Fibroblast of mammary gland (primary cell): ENCODE results near the gene RAB5B.

Experiments used
- DNase-seq: peaks from one replicate; pipeline ENCODE4 v3.0.0-alpha.2; 2010; ENCODE audit warnings: low read depth
- H3K4me3 ChIP-seq: 2 replicates; pipeline ENCODE4 v1.5.1; 2011; ENCODE audit warnings: low read depth, mild to moderate bottlenecking, low read length, moderate library complexity; ENCODE audit not compliant: control insufficient read depth
- TF ChIP-seq, protein P1 (sequence below): conservative IDR thresholded peaks from 2 replicates; pipeline ENCODE4 v1.5.1; 2011; ENCODE audit warnings: low read depth, low read length, inconsistent platforms; ENCODE audit not compliant: control insufficient read depth, insufficient read depth

The RAB5B gene

DNA sequence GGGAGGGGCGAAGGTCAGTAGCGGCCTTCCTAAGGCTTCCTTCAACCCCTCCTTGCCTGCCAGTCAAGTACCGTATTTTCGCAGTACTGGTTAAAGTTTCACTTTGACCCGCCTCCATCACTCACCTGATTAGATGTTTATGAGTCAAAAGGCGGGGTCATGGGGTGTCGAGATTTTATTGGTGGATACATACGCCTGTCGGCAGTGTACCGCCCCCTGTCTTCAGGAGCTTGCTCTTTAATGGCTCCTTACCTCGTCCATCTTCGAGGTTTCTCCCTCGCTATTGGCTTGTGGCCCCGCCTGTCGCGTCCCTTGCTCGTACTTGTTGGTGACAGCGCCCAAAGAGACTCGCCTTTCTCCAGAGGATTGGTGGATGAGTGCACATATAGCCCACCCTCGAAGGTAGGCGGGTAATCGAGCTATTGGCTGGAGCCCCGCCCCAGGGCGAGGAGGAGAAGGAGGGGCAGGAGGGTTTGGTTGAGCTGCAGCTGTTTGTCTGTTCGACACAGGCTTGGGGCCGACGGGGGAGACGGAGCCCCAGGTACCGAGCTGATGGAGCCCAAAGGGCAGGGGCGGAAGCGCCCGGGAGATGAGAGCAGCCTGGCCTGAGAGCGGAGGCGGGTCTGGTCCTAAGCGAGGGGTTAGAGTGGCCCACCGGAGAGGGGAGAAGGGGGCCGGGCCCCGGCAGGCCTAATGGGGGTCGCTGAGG lies at the start of gene RAB5B:
Gene RAB5B (plus strand): TSS at position 480 of the 709 bp plus-strand sequence. CDS start 12,883 bp downstream, outside the sequence.
- TF ChIP-seq, protein P1, sequence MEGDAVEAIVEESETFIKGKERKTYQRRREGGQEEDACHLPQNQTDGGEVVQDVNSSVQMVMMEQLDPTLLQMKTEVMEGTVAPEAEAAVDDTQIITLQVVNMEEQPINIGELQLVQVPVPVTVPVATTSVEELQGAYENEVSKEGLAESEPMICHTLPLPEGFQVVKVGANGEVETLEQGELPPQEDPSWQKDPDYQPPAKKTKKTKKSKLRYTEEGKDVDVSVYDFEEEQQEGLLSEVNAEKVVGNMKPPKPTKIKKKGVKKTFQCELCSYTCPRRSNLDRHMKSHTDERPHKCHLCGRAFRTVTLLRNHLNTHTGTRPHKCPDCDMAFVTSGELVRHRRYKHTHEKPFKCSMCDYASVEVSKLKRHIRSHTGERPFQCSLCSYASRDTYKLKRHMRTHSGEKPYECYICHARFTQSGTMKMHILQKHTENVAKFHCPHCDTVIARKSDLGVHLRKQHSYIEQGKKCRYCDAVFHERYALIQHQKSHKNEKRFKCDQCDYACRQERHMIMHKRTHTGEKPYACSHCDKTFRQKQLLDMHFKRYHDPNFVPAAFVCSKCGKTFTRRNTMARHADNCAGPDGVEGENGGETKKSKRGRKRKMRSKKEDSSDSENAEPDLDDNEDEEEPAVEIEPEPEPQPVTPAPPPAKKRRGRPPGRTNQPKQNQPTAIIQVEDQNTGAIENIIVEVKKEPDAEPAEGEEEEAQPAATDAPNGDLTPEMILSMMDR = no peak
- H3K4me3 ChIP-seq = peak within 1 kb of the TSS; percentile 93
- peak; percentile 100 for DNase-seq

DNA sequence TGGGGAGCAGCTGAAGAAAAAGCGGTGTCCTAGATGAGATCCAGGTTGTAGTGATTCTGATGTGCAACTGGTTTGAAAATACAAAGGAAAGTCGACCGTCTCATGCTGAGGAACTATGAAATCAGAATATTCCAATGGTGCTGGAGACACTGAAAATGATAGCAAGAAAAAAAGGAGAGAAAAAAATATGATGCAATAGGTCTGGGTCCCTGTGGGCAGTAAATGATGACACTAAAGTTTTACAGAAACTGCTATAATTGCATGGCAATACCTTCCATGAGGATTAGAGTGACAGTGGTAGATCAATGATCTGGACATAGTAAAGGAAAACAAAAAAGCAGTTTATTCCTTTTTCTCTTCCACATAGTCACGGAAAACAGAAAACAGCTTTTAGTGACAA lies 48.5 kb upstream of the RAB5B start:
- TF ChIP-seq, protein P1 = no peak
- no peak for DNase-seq
- no peak overlapping the region for H3K4me3 ChIP-seq

DNA sequence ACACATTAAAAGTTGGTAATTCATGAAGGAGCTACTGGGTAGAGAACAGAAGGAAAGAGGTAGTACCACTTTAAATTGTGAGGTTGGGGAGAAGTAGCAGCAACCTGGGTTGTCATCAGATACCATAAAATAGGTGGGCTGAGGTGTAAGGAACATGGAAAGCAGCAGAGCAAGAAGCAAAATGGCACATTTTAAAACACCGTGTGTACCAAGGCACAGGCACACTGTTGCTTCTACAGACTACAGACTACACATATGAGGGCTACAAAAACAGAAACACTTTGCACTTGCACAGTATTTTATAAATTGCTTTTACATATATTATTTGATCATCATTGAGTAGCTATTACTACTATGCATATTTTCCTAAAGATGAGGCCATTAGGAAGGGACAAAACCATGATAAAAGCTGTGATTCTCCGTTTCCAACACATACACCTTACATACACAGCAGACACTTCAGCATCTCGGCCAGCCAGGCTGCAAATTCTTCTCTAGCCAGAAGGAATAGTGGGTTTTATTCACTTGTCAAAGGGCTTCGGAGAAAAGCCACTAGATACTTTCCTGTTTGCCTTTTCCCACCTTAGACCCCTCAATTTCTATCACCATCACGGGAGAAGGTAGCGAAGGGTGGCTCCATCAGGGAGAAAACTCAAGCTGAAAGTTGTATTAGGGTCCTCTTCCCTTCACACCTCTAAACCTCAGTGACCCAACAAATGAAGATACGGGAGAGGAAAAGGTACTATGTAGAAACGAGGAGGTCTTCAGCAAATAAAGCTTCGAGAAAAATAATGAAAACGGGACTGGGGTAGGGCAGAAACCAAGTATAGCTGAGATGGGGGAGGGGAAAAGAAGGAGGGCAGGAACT lies 47.8 kb upstream of the RAB5B start:
- DNase-seq = no peak
- H3K4me3 ChIP-seq = peak overlapping the region; percentile 98
- TF ChIP-seq, protein P1 = no peak

DNA sequence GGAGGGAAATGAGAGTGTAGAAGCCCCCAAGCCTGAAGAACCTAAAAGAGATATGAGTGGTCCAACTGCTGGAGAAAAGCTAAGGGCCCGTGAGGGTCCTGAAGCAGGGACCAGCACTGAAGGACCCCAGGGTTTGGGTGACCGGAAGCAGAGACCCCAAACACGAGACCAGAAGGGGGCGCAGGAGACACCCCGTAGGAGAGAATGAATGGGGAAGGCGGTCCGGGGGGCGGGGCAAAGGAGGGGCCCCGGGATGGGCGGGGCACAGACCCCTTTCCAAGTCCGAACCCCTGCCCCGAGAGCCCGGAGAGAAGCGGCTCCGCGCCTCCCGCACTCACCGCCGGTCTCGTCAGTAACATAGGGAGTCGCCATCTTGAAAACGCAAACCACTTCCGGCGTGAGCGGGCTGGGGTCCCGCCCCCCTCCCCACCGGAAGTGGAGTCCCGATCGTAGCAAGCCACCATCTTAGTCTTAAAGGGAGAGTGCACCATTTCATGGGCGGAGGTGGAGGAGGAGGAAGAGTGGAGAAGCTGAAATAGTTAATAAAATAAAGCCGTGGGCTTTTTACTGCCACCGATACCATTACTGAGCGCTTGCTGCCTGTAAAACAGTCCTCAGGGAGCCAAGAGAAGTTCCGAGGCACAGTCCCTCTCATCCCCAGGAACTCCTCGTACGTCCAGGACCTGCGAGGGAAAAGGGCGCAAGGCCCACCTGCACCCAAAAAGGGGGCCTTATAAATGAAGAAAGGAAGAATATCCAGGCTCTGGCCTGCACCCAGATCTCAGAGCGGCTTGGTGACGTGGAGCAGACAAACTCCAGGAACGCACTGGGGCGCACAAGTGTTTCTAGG lies 46.9 kb upstream of the RAB5B start:
- TF ChIP-seq, protein P1 = peak; percentile 59
- DNase-seq = peak; percentile 90
- peak overlapping the region; percentile 98 for H3K4me3 ChIP-seq

- H3K4me3 ChIP-seq = peak within 1 kb of the TSS; percentile 98
- DNase-seq = peak; percentile 82
- TF ChIP-seq, protein P1 = no peak
Observed at GRCh38 chr12:55927588-55928502, 46.0 kb upstream of the RAB5B start, which contains the start of gene PYM1. TSS of gene PYM1 (minus strand) at chr12:55927894. CDS start at chr12:55927761, 133 bp downstream.
